Measurements from ENCODE around the gene LPCAT3. TPM values are rescaled to one million over a fixed set of nuclear protein-coding genes. Genes with fewer than 3 reads are reported as not detected.

LPCAT3 gene
- total and polyA plus RNA-seq, 11 donors: 19.9 to 66.3 (median 43.4) TPM

DNA sequence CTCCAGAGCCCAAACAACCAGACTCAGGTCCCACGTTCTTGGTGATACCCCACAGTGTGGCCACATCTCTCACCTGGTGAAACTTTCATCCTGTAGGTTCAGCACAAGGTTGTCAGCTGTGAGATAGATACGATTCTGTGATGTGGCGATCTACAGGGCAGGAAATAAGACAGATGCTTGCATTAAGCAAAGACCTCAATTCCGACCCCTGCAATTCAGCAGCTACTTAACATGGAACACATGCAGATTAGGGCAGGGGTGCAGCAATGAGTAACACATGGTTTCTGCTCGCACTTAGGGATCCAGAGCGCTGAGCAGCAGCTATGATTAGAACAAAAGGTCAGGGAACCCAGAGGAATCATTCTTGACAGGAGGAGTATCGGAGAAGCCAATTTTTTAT, 51.9 kb downstream of the LPCAT3 start:
- Histone ChIP-seq H3K36me3 (peaks cover 0 to 46% (median 40%) of the 10 kb centered on the region in 9 donors), H3K27ac (no peak overlapping the region), H3K27me3 (no peaks in the 10 kb centered on the region), H3K9me3 (no peaks in the 10 kb centered on the region), H3K4me3 (no peak overlapping the region), H3K4me1 (peaks cover 6 to 47% (median 37%) of the 10 kb centered on the region in 12 donors)
- TF ChIP-seq, protein P1, sequence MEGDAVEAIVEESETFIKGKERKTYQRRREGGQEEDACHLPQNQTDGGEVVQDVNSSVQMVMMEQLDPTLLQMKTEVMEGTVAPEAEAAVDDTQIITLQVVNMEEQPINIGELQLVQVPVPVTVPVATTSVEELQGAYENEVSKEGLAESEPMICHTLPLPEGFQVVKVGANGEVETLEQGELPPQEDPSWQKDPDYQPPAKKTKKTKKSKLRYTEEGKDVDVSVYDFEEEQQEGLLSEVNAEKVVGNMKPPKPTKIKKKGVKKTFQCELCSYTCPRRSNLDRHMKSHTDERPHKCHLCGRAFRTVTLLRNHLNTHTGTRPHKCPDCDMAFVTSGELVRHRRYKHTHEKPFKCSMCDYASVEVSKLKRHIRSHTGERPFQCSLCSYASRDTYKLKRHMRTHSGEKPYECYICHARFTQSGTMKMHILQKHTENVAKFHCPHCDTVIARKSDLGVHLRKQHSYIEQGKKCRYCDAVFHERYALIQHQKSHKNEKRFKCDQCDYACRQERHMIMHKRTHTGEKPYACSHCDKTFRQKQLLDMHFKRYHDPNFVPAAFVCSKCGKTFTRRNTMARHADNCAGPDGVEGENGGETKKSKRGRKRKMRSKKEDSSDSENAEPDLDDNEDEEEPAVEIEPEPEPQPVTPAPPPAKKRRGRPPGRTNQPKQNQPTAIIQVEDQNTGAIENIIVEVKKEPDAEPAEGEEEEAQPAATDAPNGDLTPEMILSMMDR (IDR thresholded peaks at IDR 0.05): no peak
- TF ChIP-seq POLR2A (IDR thresholded peaks at IDR 0.05): no peak
- ATAC-seq (no peak), DNase-seq (no peak)
- WGBS, 4 donors: 72 to 83% (median 83%) methylated on average over 7 of the region's 7 CpGs
- intact Hi-C loops (cut with DNase I): loop anchor here in 5 of 10 donors (5.0 to 10.0 kb wide), 6 partner anchors 51 to 146 kb away; partner anchors contain the start of genes SPSB2 (in 2 of the 5), C1R (in 1 of the 5), LPCAT3 (in 1 of the 5) and TPI1 (in 1 of the 5)

DNA sequence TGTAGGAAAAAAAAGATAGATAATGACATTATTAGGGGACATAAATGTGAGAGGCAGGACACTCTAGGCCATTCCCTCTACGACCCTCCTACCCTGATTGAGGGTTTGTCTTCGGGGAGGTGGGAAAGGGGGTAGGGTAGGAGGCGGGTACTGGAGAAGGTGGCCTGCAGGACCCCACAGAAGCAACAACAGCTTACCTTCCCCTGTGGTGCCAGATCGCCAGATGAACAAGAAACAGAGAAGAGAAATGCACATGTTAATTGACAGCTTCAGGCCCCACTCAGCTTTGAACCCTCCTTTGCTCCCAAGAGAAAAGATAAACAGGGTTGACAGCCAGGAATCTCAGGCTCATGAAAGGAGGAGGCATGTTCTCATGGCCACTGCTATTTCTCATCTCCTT, 52.6 kb downstream of the LPCAT3 start:
- peak overlapping the region in 4 of 12 donors; percentile 67 to 81 (median 75) for H3K27ac ChIP-seq
- H3K27me3 ChIP-seq: no peaks in the 10 kb centered on the region
- TF ChIP-seq, protein P1 (IDR thresholded peaks at IDR 0.05): no peak
- no peak for TF ChIP-seq POLR2A (IDR thresholded peaks at IDR 0.05)
- no peak overlapping the region for H3K4me3 ChIP-seq
- ATAC-seq (no peak), DNase-seq (no peak)
- 70 to 84% (median 83%) methylated on average over 4 of the region's 4 CpGs for WGBS, 4 donors
- intact Hi-C loops (cut with DNase I): loop anchor here in 9 of 10 donors (1.0 to 10.0 kb wide), 10 partner anchors 21 to 147 kb away; partner anchors contain the start of genes C12orf57 (in 8 of the 9), SPSB2 (in 3 of the 9), C1R (in 1 of the 9) and LPCAT3 (in 1 of the 9)
- H3K9me3 ChIP-seq: no peaks in the 10 kb centered on the region
- peaks cover 6 to 50% (median 40%) of the 10 kb centered on the region in 12 donors for H3K4me1 ChIP-seq
- peaks cover 0 to 46% (median 40%) of the 10 kb centered on the region in 9 donors for H3K36me3 ChIP-seq

DNA sequence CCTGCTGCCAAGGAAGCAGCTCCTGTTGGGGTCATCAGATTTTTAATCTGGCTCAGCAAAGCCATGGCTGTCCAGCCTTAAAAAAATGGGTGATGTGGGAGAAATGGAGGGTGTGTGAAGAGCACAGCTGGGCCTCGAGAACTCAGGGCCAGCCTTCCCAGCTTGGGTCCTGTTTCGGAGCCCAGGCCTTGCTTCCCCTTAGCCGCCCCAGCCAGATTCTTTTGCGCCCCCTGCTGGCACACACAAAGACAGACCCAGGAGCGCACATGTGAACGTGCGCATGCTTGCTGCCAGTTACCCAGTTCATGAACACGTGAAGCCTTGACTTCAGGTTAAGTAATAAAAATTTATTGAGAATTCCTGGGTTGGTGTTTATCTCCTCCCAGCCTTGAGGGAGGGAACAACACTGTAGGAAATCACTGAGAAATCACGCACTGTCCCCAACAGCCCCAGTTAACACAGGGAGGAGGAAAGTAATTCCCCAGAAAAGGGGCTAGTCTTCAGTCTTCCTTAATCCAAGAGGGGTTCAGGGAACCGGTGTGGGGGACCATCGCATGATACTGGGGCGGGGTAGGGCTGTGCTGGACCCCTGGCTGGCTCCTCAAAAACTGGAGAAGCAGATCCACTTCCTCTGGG, 53.1 kb downstream of the LPCAT3 start:
- no peak for TF ChIP-seq POLR2A (IDR thresholded peaks at IDR 0.05)
- TF ChIP-seq, protein P1 (IDR thresholded peaks at IDR 0.05): peak; percentile 87 to 96 (median 92)

DNA sequence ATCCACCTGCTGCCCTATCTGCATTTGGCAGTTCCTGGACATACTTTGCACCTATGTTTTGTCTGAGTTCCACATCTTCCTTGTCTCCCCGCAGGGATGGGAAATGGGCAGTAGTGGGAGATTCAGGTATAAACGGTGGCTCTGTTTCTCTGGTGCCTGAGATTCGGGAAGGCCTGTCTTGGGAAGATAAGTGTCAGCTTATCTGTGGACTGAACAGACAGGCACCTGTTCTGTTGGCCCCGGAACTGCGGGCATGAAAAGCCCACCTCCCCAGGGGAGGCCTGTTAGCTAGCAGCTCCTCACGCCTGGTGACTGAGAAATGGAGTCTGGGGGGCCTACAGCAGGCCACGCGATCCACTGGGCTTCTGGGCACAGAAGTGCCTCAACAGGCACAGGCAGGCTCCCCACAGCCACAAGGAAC, 53.7 kb downstream of the LPCAT3 start:
- peaks cover 6 to 57% (median 45%) of the 10 kb centered on the region in 12 donors for H3K4me1 ChIP-seq
- peak in 1 of 5 donors; percentile 20 for DNase-seq
- H3K4me3 ChIP-seq: no peak overlapping the region
- H3K36me3 ChIP-seq: peaks cover 0 to 57% (median 40%) of the 10 kb centered on the region in 9 donors
- no peaks in the 10 kb centered on the region for H3K9me3 ChIP-seq
- peak overlapping the region; percentile 18 to 81 (median 66) for H3K27ac ChIP-seq
- no peak for ATAC-seq
- WGBS, 4 donors: 64 to 76% (median 69%) methylated on average over 8 of the region's 8 CpGs
- no peak for TF ChIP-seq POLR2A (IDR thresholded peaks at IDR 0.05)
- TF ChIP-seq, protein P1 (IDR thresholded peaks at IDR 0.05): no peak
- no peaks in the 10 kb centered on the region for H3K27me3 ChIP-seq
- intact Hi-C loops (cut with DNase I): loop anchor here in 9 of 10 donors (1.0 to 10.0 kb wide), 13 partner anchors 20 to 148 kb away; partner anchors contain the start of genes C12orf57 (in 8 of the 9), SPSB2 (in 3 of the 9), C1R (in 2 of the 9) and LPCAT3 (in 1 of the 9)

More for the DNA sequence above, 53.1 kb downstream of the LPCAT3 start:
- no peaks in the 10 kb centered on the region for H3K27me3 ChIP-seq
- ATAC-seq (peak; percentile 68 to 79 (median 72)), DNase-seq (peak; percentile 89 to 92 (median 90))
- H3K36me3 ChIP-seq: peaks cover 0 to 52% (median 40%) of the 10 kb centered on the region in 9 donors
- no peak overlapping the region for H3K4me3 ChIP-seq
- WGBS, 4 donors: 22 to 26% (median 23%) methylated on average over 10 to 12 of the region's 12 CpGs
- H3K9me3 ChIP-seq: no peaks in the 10 kb centered on the region
- H3K4me1 ChIP-seq: peaks cover 6 to 56% (median 43%) of the 10 kb centered on the region in 12 donors
- H3K27ac ChIP-seq: peak overlapping the region; percentile 18 to 81 (median 66)
- intact Hi-C loops (cut with DNase I): loop anchor here in 9 of 10 donors (1.0 to 10.0 kb wide), 10 partner anchors 20 to 147 kb away; partner anchors contain the start of genes C12orf57 (in 8 of the 9), SPSB2 (in 3 of the 9), C1R (in 1 of the 9) and LPCAT3 (in 1 of the 9)
